Parathyroid adenoma (tissue), 2 donors: ENCODE data around the gene PRRT4.

Experiments used
- H2AFZ ChIP-seq: fragments of 300-600 bp; sonication (generic); one replicate; pipeline ENCODE4 v1.7.0; 2017; ENCODE audit warnings: antibody characterized with exemption, mild to moderate bottlenecking
- H3K27ac ChIP-seq: fragments of 300-600 bp; sonication (generic); one replicate; pipeline ENCODE4 v1.7.0; 2017
- H3K27me3 ChIP-seq: fragments of 300-600 bp; sonication (generic); one replicate; pipeline ENCODE4 v1.7.0; 2017; ENCODE audit warnings: low read length; ENCODE audit not compliant: control insufficient read depth, insufficient read depth
- H3K36me3 ChIP-seq: fragments of 300-600 bp; sonication (generic); one replicate; pipeline ENCODE4 v1.7.0; 2017; ENCODE audit warnings: low read length; ENCODE audit not compliant: control insufficient read depth, insufficient read depth
- H3K4me1 ChIP-seq: fragments of 300-600 bp; sonication (generic); one replicate; pipeline ENCODE4 v1.7.0; 2017; ENCODE audit warnings: control low read depth
- H3K4me2 ChIP-seq: fragments of 300-600 bp; sonication (generic); one replicate; pipeline ENCODE4 v1.7.0; 2017; ENCODE audit warnings: low read length
- H3K4me3 ChIP-seq: fragments of 300-600 bp; sonication (generic); one replicate; pipeline ENCODE4 v1.7.0; 2017; ENCODE audit warnings: low read depth, low read length
- H3K79me2 ChIP-seq: fragments of 300-600 bp; sonication (generic); one replicate; pipeline ENCODE4 v1.7.0; 2017; ENCODE audit warnings: control low read depth
- H3K9ac ChIP-seq: fragments of 300-600 bp; sonication (generic); one replicate; pipeline ENCODE4 v1.7.0; 2017; ENCODE audit warnings: mild to moderate bottlenecking
- H3K9me3 ChIP-seq: fragments of 300-600 bp; sonication (generic); one replicate; pipeline ENCODE4 v1.7.0; 2017; ENCODE audit warnings: low read length; ENCODE audit not compliant: control insufficient read depth
- CTCF ChIP-seq: fragments of 300-600 bp; sonication (generic); IDR thresholded peaks from one replicate; pipeline ENCODE4 v1.7.0; 2017; ENCODE audit warnings: antibody characterized with exemption, mild to moderate bottlenecking
- donor health status: primary hyperparathyroidism.

PRRT4 gene

GRCh38 chr7:128335730-128336129, 25.8 kb downstream of the PRRT4 start:
- no peak overlapping the region for H3K9ac ChIP-seq
- no peaks in the 10 kb centered on the region for H3K27me3 ChIP-seq
- no peaks in the 10 kb centered on the region for H3K36me3 ChIP-seq
- no peak overlapping the region for H3K27ac ChIP-seq
- H3K4me1 ChIP-seq = no peaks in the 10 kb centered on the region
- H2AFZ ChIP-seq = no peak overlapping the region
- no peak for TF ChIP-seq CTCF
- H3K4me3 ChIP-seq = no peak overlapping the region
- H3K4me2 ChIP-seq = no peak overlapping the region
- H3K9me3 ChIP-seq = no peaks in the 10 kb centered on the region
- no peaks in the 10 kb centered on the region for H3K79me2 ChIP-seq

GRCh38 chr7:128324368-128324680, 37.2 kb downstream of the PRRT4 start:
- no peak for TF ChIP-seq CTCF
- no peak overlapping the region for H3K4me2 ChIP-seq
- no peaks in the 10 kb centered on the region for H3K9me3 ChIP-seq
- H3K9ac ChIP-seq = no peak overlapping the region
- H3K79me2 ChIP-seq = no peaks in the 10 kb centered on the region
- no peaks in the 10 kb centered on the region for H3K27me3 ChIP-seq
- no peak overlapping the region for H3K27ac ChIP-seq
- H3K36me3 ChIP-seq = no peaks in the 10 kb centered on the region
- no peaks in the 10 kb centered on the region for H3K4me1 ChIP-seq
- no peak overlapping the region for H3K4me3 ChIP-seq
- no peak overlapping the region for H2AFZ ChIP-seq

GRCh38 chr7:128323459-128324367, 37.8 kb downstream of the PRRT4 start:
- no peak overlapping the region for H3K27ac ChIP-seq
- H3K9ac ChIP-seq = no peak overlapping the region
- no peak for TF ChIP-seq CTCF
- no peaks in the 10 kb centered on the region for H3K4me1 ChIP-seq
- no peak overlapping the region for H3K4me3 ChIP-seq
- no peaks in the 10 kb centered on the region for H3K36me3 ChIP-seq
- no peaks in the 10 kb centered on the region for H3K79me2 ChIP-seq
- H3K4me2 ChIP-seq = no peak overlapping the region
- H3K27me3 ChIP-seq = no peaks in the 10 kb centered on the region
- no peaks in the 10 kb centered on the region for H3K9me3 ChIP-seq
- H2AFZ ChIP-seq = no peak overlapping the region

- Histone ChIP-seq H3K9ac (no peak overlapping the region), H2AFZ (no peak overlapping the region), H3K27me3 (no peaks in the 10 kb centered on the region), H3K79me2 (no peaks in the 10 kb centered on the region), H3K4me2 (no peak overlapping the region), H3K27ac (no peak overlapping the region), H3K4me1 (no peaks in the 10 kb centered on the region), H3K36me3 (no peaks in the 10 kb centered on the region), H3K9me3 (no peaks in the 10 kb centered on the region), H3K4me3 (no peak overlapping the region)
- no peak for TF ChIP-seq CTCF
These were observed 38.5 kb downstream of the PRRT4 start for GRCh38 chr7:128323040-128323439.
